Measurements from ENCODE around the gene DGKI.

Gene DGKI

DNA sequence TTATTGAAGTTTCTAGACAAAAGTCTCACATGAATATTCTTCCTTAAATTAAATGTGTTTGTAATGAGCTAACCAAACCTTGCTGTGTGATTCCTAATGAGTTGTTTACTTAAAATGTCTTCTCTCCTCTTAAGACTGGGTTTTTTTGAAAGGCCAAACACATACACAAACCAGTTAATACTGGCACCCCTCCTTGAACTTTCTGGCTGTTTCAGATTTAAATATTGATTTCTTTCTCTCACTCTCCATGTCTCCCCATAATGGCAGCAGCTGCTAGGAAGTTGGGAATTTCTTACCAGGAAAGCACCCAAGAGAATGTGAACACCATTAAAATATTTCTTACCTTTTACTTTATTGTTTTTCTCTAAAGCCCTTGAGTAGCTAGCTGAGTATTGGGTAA, 491.8 kb downstream of the DGKI start:
- no peaks in the 10 kb centered on the region for H3K9me3 ChIP-seq
- H3K27me3 ChIP-seq = no peaks in the 10 kb centered on the region
- H3K4me1 ChIP-seq (ENCODE audit: control insufficient read depth in 1 of 2, insufficient read depth in 1 of 2, low read depth in 1 of 2, low read length in 1 of 2) = no peaks in the 10 kb centered on the region
- H3K4me3 ChIP-seq (ENCODE audit: low read depth in 1 of 2, low read length in 1 of 2) = no peak overlapping the region
- no peak overlapping the region for H3K27ac ChIP-seq
- TF ChIP-seq, protein P1, sequence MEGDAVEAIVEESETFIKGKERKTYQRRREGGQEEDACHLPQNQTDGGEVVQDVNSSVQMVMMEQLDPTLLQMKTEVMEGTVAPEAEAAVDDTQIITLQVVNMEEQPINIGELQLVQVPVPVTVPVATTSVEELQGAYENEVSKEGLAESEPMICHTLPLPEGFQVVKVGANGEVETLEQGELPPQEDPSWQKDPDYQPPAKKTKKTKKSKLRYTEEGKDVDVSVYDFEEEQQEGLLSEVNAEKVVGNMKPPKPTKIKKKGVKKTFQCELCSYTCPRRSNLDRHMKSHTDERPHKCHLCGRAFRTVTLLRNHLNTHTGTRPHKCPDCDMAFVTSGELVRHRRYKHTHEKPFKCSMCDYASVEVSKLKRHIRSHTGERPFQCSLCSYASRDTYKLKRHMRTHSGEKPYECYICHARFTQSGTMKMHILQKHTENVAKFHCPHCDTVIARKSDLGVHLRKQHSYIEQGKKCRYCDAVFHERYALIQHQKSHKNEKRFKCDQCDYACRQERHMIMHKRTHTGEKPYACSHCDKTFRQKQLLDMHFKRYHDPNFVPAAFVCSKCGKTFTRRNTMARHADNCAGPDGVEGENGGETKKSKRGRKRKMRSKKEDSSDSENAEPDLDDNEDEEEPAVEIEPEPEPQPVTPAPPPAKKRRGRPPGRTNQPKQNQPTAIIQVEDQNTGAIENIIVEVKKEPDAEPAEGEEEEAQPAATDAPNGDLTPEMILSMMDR (IDR thresholded peaks at IDR 0.05) = no peak
- H3K36me3 ChIP-seq = no peaks in the 10 kb centered on the region

DNA sequence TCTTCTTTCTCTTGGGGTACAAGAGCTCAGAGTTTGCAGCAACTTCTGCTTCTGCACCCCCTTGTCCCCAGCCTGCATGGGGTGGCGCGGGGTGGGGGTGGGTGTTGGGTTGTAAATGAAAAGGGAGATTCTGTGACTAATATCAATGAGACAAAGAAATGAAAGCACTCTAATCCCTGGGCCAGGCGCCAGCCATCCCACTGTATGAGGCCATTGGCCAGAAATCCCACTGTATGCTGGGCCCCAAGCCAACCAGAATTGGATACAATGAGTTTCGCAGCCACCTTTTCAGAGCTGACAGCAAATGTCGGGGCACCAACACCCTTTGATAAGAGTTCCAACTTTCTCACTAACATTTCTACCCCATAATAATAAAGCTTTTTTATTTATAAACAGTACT, 492.4 kb downstream of the DGKI start:
- TF ChIP-seq, protein P1 (IDR thresholded peaks at IDR 0.05) = no peak
- Histone ChIP-seq H3K27ac (no peak overlapping the region), H3K4me1 (ENCODE audit: control insufficient read depth in 1 of 2, insufficient read depth in 1 of 2, low read depth in 1 of 2, low read length in 1 of 2) (no peaks in the 10 kb centered on the region), H3K36me3 (no peaks in the 10 kb centered on the region), H3K4me3 (ENCODE audit: low read depth in 1 of 2, low read length in 1 of 2) (no peak overlapping the region), H3K9me3 (no peaks in the 10 kb centered on the region), H3K27me3 (no peaks in the 10 kb centered on the region)

DNA sequence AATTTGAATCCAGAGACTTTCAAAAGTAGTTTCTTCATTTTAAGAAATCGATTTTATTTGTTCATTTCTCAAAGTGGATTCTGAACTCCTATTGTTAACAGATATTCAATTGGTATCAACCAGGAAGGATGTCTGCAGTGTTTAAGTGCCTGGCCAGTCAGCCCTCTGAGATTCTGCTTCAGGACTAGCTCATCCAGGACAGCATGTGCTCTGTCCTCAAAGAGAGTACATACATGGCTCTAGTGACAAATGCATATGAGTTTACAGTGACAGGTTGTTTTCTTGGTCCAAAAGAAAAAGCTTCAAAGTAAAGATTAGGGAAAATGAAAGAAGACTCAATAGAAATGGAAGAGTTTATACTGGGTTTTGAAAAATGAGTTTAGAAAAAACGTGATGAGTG, 494.8 kb downstream of the DGKI start:
- TF ChIP-seq, protein P1 (IDR thresholded peaks at IDR 0.05) = no peak
- Histone ChIP-seq H3K36me3 (no peaks in the 10 kb centered on the region), H3K4me3 (ENCODE audit: low read depth in 1 of 2, low read length in 1 of 2) (no peak overlapping the region), H3K4me1 (ENCODE audit: control insufficient read depth in 1 of 2, insufficient read depth in 1 of 2, low read depth in 1 of 2, low read length in 1 of 2) (no peaks in the 10 kb centered on the region), H3K27ac (no peak overlapping the region), H3K27me3 (no peaks in the 10 kb centered on the region), H3K9me3 (no peaks in the 10 kb centered on the region)

DNA sequence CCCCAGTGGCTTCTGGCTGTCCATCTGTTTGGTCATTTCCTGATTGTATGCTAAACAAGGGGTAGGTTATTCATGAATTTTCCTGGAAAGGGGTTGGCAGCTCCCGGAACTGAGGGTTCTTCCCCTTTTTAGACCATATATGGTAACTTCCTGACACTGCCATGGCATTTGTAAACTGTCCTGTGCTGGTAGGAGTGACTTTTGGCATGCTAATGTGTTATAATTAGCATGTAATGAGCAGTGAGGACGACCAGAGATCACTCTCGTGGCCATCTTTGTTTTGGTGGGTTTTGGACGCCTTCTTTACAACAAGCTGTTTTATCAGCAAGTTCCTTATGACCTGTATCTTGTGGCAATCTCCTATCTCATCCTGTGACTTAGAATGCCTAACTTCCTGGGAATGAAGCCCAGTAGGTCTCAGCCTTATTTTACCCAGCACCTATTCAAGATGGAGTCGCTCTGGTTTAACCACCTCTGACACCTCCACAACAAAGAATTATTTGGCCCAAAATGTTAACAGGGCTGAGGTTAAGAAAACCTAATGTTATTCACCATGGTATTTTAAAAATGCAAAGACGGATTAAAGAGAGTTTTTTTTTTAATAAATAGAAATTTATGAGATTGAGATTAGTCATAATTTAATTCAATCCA, 500.9 kb downstream of the DGKI start:
- H3K27ac ChIP-seq = no peak overlapping the region
- TF ChIP-seq, protein P1 (IDR thresholded peaks at IDR 0.05) = no peak
- H3K36me3 ChIP-seq = no peaks in the 10 kb centered on the region

DNA sequence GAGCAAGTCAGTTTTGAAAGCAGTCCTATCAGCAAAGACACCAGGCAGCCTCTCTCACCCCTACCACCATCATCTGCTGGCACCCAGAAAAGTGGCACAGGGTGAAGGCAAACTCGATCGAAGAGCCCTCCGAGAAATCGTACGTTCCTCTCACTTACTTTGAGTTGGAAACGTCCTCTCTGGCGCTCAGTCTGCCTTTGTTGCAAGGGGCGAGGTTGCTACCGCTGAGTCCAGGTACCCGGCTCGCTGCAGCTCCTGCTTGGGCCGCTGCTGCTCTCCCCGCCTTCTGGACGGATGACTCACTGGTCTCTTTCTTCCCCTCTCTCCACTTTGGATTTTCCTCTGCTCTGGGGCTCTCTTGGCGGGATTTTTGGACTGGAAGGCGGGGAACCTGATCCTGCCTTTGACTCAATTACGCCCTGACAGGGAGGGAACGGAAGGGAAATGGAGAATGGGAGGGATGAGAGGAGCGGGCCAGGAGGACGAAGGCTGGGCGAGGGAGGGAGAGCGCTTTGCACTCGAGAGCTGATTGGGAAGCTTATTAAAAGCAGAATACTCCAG, 503.4 kb downstream of the DGKI start, which contains the start of gene PTN:
Gene PTN (minus strand): TSS at position 453 of the 561 bp plus-strand sequence. CDS start 88,760 bp downstream, outside the sequence.
- H3K9me3 ChIP-seq = no peaks in the 10 kb centered on the region
- no peaks in the 10 kb centered on the region for H3K4me1 ChIP-seq (ENCODE audit: control insufficient read depth in 1 of 2, insufficient read depth in 1 of 2, low read depth in 1 of 2, low read length in 1 of 2)
- H3K27me3 ChIP-seq = peaks cover 17% of the 10 kb centered on the region
- no peaks in the 10 kb centered on the region for H3K36me3 ChIP-seq
- no peak within 1 kb of the TSS for H3K27ac ChIP-seq
- H3K4me3 ChIP-seq (ENCODE audit: low read depth in 1 of 2, low read length in 1 of 2) = no peak within 1 kb of the TSS
- TF ChIP-seq, protein P1 (IDR thresholded peaks at IDR 0.05) = no peak

More for the DNA sequence above, 500.9 kb downstream of the DGKI start:
- Histone ChIP-seq H3K9me3 (no peaks in the 10 kb centered on the region), H3K4me1 (ENCODE audit: control insufficient read depth in 1 of 2, insufficient read depth in 1 of 2, low read depth in 1 of 2, low read length in 1 of 2) (no peaks in the 10 kb centered on the region), H3K27me3 (peaks cover 17% of the 10 kb centered on the region), H3K4me3 (ENCODE audit: low read depth in 1 of 2, low read length in 1 of 2) (no peak overlapping the region)
